Hepatocyte (in vitro differentiated cells): ENCODE data around the gene SERGEF. TPM values are rescaled to one million over a fixed set of nuclear protein-coding genes. Genes with fewer than 3 reads are reported as not detected.
"Not testable (repeated sequence)": the region's sequence is repeated elsewhere in the genome, so short reads cannot be mapped to it uniquely, and the experiment has no call there.

Experiments
- DNase-seq: peaks from one replicate; pipeline ENCODE4 v3.0.0-alpha.2; 2016; ENCODE audit warnings: low spot score
- H2AFZ ChIP-seq: fragments of 200-600 bp; sonication (generic); 2 replicates; pipeline ENCODE4 v1.6.0; 2016; ENCODE audit warnings: antibody characterized with exemption, mild to moderate bottlenecking
- H3K27ac ChIP-seq: fragments of 200-600 bp; sonication (generic); 2 replicates; pipeline ENCODE4 v1.5.1; 2016; ENCODE audit warnings: mild to moderate bottlenecking
- H3K27me3 ChIP-seq: fragments of 200-600 bp; sonication (generic); 2 replicates; pipeline ENCODE4 v1.6.1; 2016
- H3K36me3 ChIP-seq: fragments of 200-600 bp; sonication (generic); replicated peaks from 2 replicates; pipeline ENCODE4 v1.5.1; 2016; ENCODE audit warnings: low read depth; ENCODE audit not compliant: insufficient read depth
- H3K4me1 ChIP-seq: fragments of 200-600 bp; sonication (generic); 2 replicates; pipeline ENCODE4 v1.5.1; 2016; ENCODE audit warnings: mild to moderate bottlenecking, moderate library complexity; ENCODE audit not compliant: insufficient read depth
- H3K4me2 ChIP-seq: fragments of 200-600 bp; sonication (generic); 2 replicates; pipeline ENCODE4 v1.6.0; 2016
- H3K4me3 ChIP-seq: fragments of 200-600 bp; sonication (generic); 2 replicates; pipeline ENCODE4 v1.5.1; 2016; ENCODE audit warnings: mild to moderate bottlenecking
- H3K79me2 ChIP-seq: fragments of 200-600 bp; sonication (generic); 2 replicates; pipeline ENCODE4 v1.6.0; 2017; ENCODE audit warnings: mild to moderate bottlenecking
- H3K9me2 ChIP-seq: fragments of 200-600 bp; sonication (generic); replicated peaks from 2 replicates; pipeline ENCODE4 v1.6.0; 2017; ENCODE audit warnings: mild to moderate bottlenecking; ENCODE audit not compliant: insufficient read depth
- H3K9me3 ChIP-seq: fragments of 200-600 bp; sonication (generic); 2 replicates; pipeline ENCODE4 v1.5.1; 2016; ENCODE audit warnings: low read depth, mild to moderate bottlenecking
- H4K20me1 ChIP-seq: fragments of 200-600 bp; sonication (generic); 2 replicates; pipeline ENCODE4 v1.6.0; 2016; ENCODE audit warnings: mild to moderate bottlenecking; ENCODE audit not compliant: insufficient read depth, poor library complexity, severe bottlenecking
- EZH2 ChIP-seq: fragments of 200-600 bp; sonication (generic); IDR thresholded peaks from 2 replicates; pipeline ENCODE4 v1.6.1; 2016; ENCODE audit warnings: antibody characterized with exemption, mild to moderate bottlenecking, borderline replicate concordance
- EZH2phosphoT487 ChIP-seq: fragments of 200-600 bp; sonication (generic); IDR thresholded peaks from one replicate; pipeline ENCODE4 v1.6.1; 2018; ENCODE audit warnings: antibody characterized with exemption, mild to moderate bottlenecking, low read depth, moderate library complexity; ENCODE audit not compliant: unreplicated experiment, severe bottlenecking
- WGBS: methylation state at CpG from one replicate; pipeline ENCODE4 v1.1.6; 2016; ENCODE audit warnings: low lambda C conversion rate; ENCODE audit errors: missing lambda C conversion rate; 5-methylcytosine and 5-hydroxymethylcytosine counted together
- polyA plus RNA-seq: library from polyadenylated mRNA; unstranded; fragments of >200 nt; fragmentation: Nextera tagmentation; extraction: Ambion mirVana; gene quantifications from 2 replicates; pipeline ENCODE4 v1.2.1, GENCODE V29; 2016
- total RNA-seq: library from RNA; depleted of rRNA; stranded (reverse); fragments of >200 nt; gene quantifications from 2 replicates; pipeline ENCODE4 v1.2.3, GENCODE V29; 2014
- TF ChIP-seq, protein P1 (sequence below): fragments of 200-600 bp; sonication (generic); IDR thresholded peaks from 2 replicates; pipeline ENCODE4 v1.5.1; 2016; ENCODE audit warnings: antibody characterized with exemption, mild to moderate bottlenecking; ENCODE audit not compliant: poor library complexity

The SERGEF gene
- total and polyA plus RNA-seq, 2 experiments from 2014 or later: 21.7 to 28.7 TPM

- 88% methylated on average over 2 of the region's 2 CpGs for WGBS
- H3K79me2 ChIP-seq: no peaks in the 10 kb centered on the region
- DNase-seq: no peak
- no peaks in the 10 kb centered on the region for H4K20me1 ChIP-seq
- no peaks in the 10 kb centered on the region for H3K27me3 ChIP-seq
- no peak overlapping the region for H3K4me2 ChIP-seq
- H3K4me1 ChIP-seq: no peaks in the 10 kb centered on the region
- no peak overlapping the region for H3K4me3 ChIP-seq
- no peaks in the 10 kb centered on the region for H3K36me3 ChIP-seq
- TF ChIP-seq, protein P1, sequence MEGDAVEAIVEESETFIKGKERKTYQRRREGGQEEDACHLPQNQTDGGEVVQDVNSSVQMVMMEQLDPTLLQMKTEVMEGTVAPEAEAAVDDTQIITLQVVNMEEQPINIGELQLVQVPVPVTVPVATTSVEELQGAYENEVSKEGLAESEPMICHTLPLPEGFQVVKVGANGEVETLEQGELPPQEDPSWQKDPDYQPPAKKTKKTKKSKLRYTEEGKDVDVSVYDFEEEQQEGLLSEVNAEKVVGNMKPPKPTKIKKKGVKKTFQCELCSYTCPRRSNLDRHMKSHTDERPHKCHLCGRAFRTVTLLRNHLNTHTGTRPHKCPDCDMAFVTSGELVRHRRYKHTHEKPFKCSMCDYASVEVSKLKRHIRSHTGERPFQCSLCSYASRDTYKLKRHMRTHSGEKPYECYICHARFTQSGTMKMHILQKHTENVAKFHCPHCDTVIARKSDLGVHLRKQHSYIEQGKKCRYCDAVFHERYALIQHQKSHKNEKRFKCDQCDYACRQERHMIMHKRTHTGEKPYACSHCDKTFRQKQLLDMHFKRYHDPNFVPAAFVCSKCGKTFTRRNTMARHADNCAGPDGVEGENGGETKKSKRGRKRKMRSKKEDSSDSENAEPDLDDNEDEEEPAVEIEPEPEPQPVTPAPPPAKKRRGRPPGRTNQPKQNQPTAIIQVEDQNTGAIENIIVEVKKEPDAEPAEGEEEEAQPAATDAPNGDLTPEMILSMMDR: no peak
- H2AFZ ChIP-seq: no peak overlapping the region
- no peak overlapping the region for H3K27ac ChIP-seq
- no peaks in the 10 kb centered on the region for H3K9me2 ChIP-seq
- no peaks in the 10 kb centered on the region for H3K9me3 ChIP-seq
Measured at GRCh38 chr11:17873586-17873985, 139.3 kb downstream of the SERGEF start.

- H4K20me1 ChIP-seq, H2AFZ ChIP-seq, DNase-seq, H3K27me3 ChIP-seq, H3K36me3 ChIP-seq, H3K9me2 ChIP-seq, H3K79me2 ChIP-seq, H3K27ac ChIP-seq, H3K4me2 ChIP-seq, H3K4me3 ChIP-seq, H3K4me1 ChIP-seq, H3K9me3 ChIP-seq: not testable (repeated sequence)
- WGBS: 97% methylated on average over 3 of the region's 3 CpGs
Measured at GRCh38 chr11:17868398-17868797, 144.4 kb downstream of the SERGEF start.

DNA sequence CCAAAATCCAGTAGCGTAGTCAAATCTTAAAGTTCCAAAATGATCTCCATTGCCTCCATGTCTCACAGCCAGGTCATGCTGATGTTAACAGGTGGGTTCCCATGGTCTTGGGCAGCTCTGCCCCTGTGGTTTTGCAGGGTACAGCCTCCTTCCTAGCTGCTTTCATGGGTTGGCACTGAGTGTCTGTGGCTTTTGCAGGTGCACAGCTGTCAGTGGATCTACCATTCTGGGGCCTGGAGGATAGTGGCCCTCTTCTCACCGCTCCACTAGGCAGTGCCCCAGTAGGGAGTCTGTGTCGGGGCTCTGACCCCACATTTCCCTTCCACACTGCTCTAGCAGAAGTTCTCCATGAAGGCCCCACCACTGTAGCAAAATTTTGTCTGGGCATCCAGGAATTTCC lies 145.5 kb downstream of the SERGEF start:
- no peak overlapping the region for H3K4me3 ChIP-seq
- no peak overlapping the region for H2AFZ ChIP-seq
- no peaks in the 10 kb centered on the region for H3K27me3 ChIP-seq
- no peaks in the 10 kb centered on the region for H3K9me2 ChIP-seq
- H4K20me1 ChIP-seq: no peaks in the 10 kb centered on the region
- no peak overlapping the region for H3K4me2 ChIP-seq
- DNase-seq: no peak
- no peaks in the 10 kb centered on the region for H3K79me2 ChIP-seq
- no peak for TF ChIP-seq EZH2phosphoT487
- TF ChIP-seq, protein P1: no peak
- no peak for TF ChIP-seq EZH2
- 94% methylated on average over 3 of the region's 3 CpGs for WGBS
- no peak overlapping the region for H3K27ac ChIP-seq
- H3K36me3 ChIP-seq: no peaks in the 10 kb centered on the region
- no peaks in the 10 kb centered on the region for H3K9me3 ChIP-seq
- H3K4me1 ChIP-seq: no peaks in the 10 kb centered on the region

DNA sequence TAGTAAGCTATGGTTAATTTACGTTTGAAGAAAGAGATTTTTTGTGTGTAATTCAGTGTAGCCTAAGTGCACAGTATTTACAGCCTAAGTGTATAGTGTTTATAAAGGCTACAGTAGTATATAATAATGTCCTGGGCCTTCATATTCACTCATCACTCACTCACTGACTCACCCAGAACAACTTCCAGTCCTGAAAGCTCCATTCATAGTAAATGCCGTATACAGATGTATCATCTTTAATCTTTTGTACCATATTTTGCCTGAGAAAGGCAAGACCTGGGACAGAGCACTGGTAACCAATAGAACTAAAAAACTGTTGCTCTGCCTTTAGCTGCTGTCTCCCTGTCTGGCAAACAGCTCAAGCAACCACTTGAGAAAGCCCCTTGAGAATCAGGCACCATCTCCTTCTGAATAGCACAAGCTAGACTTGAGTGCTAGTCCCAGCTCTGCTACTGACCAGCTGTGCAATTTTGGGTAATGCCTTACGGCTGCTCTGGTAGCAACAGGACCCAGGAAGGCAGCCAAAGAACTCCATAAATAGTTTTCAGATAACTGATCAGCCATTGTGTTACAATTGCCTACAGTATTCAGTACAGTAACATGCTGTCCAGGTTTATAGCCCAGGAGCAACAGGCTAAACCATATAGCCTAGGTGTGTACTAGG lies 146.9 kb downstream of the SERGEF start:
- no peak for TF ChIP-seq EZH2
- TF ChIP-seq, protein P1: no peak
- no peak for TF ChIP-seq EZH2phosphoT487
- 89% methylated on average over 3 of the region's 3 CpGs for WGBS
- H4K20me1 ChIP-seq: no peaks in the 10 kb centered on the region

More for the DNA sequence above, 146.9 kb downstream of the SERGEF start:
- H2AFZ ChIP-seq: no peak overlapping the region
- no peak overlapping the region for H3K4me3 ChIP-seq
- no peaks in the 10 kb centered on the region for H3K9me3 ChIP-seq
- no peak overlapping the region for H3K27ac ChIP-seq
- no peaks in the 10 kb centered on the region for H3K79me2 ChIP-seq
- no peaks in the 10 kb centered on the region for H3K9me2 ChIP-seq
- DNase-seq: no peak
- H3K36me3 ChIP-seq: no peaks in the 10 kb centered on the region
- no peaks in the 10 kb centered on the region for H3K4me1 ChIP-seq
- H3K4me2 ChIP-seq: no peak overlapping the region
- H3K27me3 ChIP-seq: no peaks in the 10 kb centered on the region
